Panc1 (cell line): Measurements from ENCODE around the gene CNGA3. TPM values are rescaled to one million over a fixed set of nuclear protein-coding genes. Genes with fewer than 3 reads are reported as not detected.

Experiments used
- total RNA-seq: library from RNA; stranded (reverse); gene quantifications from one replicate; pipeline ENCODE4 v1.2.1, GENCODE V29; 2021; ENCODE audit not compliant: unreplicated experiment

The CNGA3 gene
- total RNA-seq, 1 experiment from 2014 or later, result not detected

Other genes starting within 250 kb of the CNGA3 start
- gene INPP4A, start 98.4 kb downstream of the CNGA3 start, total RNA-seq, result 22.9 TPM